ENCODE measurements around the gene CHPF2. TPM values are rescaled to one million over a fixed set of nuclear protein-coding genes. Genes with fewer than 3 reads are reported as not detected.

Gene CHPF2
- total RNA-seq, 6 experiments from 2014 or later = 125 to 171 (median 138) TPM

DNA sequence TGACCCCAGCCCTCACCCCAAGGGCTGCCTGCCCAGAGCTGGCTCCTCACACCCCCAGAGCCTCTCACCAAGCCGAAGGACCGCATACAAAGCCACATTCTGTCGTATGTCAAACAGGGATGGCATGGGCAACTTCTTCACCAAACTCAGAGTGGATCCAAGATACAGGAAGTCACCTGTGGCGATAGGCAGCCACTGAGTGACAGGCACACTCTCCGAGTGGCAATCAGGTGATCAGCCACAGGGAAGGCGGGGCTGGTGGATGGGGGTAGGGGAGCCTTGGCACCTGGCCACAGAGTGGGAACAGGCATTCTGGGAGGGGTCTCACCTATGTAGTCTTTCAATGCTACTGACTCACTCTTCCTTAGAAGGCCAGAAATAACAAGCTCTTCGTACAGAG lies 38.1 kb upstream of the CHPF2 start:
- H3K36me3 Mint-ChIP-seq (ENCODE audit: low read depth) = no peaks in the 10 kb centered on the region
- H3K27me3 Mint-ChIP-seq (ENCODE audit: insufficient read depth) = peaks cover 47% of the 10 kb centered on the region
- H3K4me1 Mint-ChIP-seq (ENCODE audit: low read depth) = no peaks in the 10 kb centered on the region
- H3K4me3 Mint-ChIP-seq = no peak overlapping the region
- TF ChIP-seq, protein P1, sequence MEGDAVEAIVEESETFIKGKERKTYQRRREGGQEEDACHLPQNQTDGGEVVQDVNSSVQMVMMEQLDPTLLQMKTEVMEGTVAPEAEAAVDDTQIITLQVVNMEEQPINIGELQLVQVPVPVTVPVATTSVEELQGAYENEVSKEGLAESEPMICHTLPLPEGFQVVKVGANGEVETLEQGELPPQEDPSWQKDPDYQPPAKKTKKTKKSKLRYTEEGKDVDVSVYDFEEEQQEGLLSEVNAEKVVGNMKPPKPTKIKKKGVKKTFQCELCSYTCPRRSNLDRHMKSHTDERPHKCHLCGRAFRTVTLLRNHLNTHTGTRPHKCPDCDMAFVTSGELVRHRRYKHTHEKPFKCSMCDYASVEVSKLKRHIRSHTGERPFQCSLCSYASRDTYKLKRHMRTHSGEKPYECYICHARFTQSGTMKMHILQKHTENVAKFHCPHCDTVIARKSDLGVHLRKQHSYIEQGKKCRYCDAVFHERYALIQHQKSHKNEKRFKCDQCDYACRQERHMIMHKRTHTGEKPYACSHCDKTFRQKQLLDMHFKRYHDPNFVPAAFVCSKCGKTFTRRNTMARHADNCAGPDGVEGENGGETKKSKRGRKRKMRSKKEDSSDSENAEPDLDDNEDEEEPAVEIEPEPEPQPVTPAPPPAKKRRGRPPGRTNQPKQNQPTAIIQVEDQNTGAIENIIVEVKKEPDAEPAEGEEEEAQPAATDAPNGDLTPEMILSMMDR (IDR thresholded peaks at IDR 0.05) = no peak
- H3K9me3 Mint-ChIP-seq = no peaks in the 10 kb centered on the region
- no peak overlapping the region for H3K27ac Mint-ChIP-seq
- DNase-seq = no peak

DNA sequence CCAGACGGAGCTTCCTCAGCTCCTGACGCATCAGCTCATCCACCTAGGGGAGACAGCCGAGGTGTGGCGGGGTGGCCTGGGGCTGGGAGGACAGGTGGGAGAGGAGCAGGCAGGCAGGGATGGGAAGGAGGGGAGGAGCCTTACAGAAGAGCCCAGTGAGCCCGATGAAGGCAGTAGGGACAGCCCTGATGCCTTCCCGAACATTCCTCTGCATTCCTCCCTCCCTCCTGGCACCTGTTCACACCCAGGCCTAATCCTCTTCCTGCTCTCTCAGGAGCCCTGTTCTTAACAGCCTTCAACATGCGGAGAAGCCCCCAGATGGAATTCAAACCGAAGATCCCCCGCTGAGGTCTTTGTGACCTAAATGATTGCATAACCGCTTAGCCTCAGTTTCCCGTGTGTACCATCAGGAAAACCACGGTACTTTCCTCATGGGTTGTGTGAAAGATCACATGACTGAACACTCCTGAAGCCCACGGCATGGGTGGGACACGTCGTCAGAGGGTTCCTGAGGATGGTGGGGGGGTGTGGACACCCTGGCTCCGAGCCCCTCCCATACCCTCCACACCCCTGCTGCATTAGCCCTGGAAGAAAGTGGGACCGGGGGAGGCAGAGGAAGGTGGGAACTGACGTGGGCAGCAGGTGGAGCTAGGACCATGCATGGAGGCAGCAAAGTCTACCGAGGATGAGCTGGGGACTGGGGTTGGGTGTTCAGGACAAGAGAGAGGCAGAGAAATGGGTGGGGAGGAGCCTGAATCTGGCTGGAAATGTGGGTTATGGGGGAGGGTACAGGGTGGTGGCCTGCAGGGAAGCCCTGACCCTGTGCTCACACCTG lies 36.5 kb upstream of the CHPF2 start:
- H3K36me3 Mint-ChIP-seq (ENCODE audit: low read depth) = no peaks in the 10 kb centered on the region
- H3K9me3 Mint-ChIP-seq = no peaks in the 10 kb centered on the region

DNA sequence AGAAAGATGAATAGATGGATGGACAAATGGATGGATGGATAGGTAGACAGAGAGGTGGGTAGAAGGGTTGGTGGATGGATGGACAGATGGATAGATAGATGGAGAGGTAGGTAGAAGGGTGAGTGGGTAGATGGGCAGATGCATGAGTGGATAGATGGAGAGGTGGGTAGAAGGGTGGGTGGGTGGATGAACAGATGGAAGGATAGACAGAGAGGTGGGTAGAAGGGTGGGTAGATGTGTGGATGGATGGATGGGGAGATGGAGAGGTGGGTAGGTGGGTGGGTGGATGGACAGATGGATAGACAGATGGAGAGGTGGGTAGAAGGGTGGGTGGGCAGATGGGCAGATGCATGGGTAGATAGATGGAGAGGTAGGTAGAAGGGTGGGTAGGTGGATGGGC lies 34.4 kb upstream of the CHPF2 start:
- DNase-seq = no peak
- peaks cover 50% of the 10 kb centered on the region for H3K27me3 Mint-ChIP-seq (ENCODE audit: insufficient read depth)

More for the DNA sequence above, 36.5 kb upstream of the CHPF2 start:
- Mint-ChIP-seq H3K4me3 (no peak overlapping the region), H3K27ac (no peak overlapping the region), H3K4me1 (ENCODE audit: low read depth) (no peaks in the 10 kb centered on the region), H3K27me3 (ENCODE audit: insufficient read depth) (peaks cover 43% of the 10 kb centered on the region)
- DNase-seq = no peak
- TF ChIP-seq, protein P1 (IDR thresholded peaks at IDR 0.05) = no peak

DNA sequence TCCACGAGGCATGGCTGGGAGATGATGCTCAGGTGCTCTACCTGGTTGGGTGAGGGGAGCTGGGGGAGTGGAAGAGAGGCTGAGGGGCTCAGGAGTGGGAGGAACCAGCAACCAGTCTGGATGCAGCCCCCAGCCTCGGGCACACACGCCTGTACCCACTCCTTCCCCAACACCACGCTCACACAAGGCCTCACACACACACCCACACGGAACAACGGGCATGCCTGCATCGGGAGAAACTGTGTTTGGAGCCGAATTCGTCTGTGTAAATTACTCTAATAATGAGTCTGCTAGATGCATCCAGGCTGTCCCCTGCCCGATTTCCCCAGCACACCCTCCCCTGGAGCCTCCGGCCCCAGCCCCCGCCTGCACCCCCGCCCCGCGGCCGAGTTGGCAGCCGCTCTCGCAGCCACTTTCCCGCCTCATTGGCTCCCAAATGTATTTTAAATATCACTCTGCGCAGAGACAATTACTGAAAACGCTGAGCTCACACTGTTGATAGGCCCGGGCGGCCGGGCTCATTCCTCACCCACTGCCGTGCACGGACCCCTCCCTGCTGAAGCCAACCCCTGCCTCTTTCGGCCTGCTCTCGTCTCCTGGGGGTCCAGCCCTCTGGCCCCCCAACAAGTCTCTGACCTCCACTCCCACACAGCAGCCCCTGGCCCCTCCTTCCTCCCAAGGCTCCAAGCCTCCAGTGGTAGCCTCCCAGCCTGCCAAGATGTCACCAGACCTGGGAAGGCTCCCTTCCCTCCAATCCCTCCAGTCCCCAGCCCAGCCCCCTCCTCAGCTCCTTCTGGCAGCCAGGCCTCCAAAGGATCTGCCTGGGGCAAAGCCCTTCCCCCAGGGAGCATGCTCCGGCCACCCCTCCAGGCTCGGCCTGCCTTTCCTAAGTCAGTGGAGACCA lies 33.1 kb upstream of the CHPF2 start:
- H3K27ac Mint-ChIP-seq = no peak overlapping the region
- DNase-seq = no peak
- H3K27me3 Mint-ChIP-seq (ENCODE audit: insufficient read depth) = peaks cover 48% of the 10 kb centered on the region
- no peaks in the 10 kb centered on the region for H3K4me1 Mint-ChIP-seq (ENCODE audit: low read depth)
- H3K36me3 Mint-ChIP-seq (ENCODE audit: low read depth) = no peaks in the 10 kb centered on the region
- H3K9me3 Mint-ChIP-seq = no peaks in the 10 kb centered on the region
- TF ChIP-seq, protein P1 (IDR thresholded peaks at IDR 0.05) = no peak
- no peak overlapping the region for H3K4me3 Mint-ChIP-seq

More for the DNA sequence above, 34.4 kb upstream of the CHPF2 start:
- TF ChIP-seq, protein P1 (IDR thresholded peaks at IDR 0.05) = no peak
- no peaks in the 10 kb centered on the region for H3K4me1 Mint-ChIP-seq (ENCODE audit: low read depth)
- no peaks in the 10 kb centered on the region for H3K36me3 Mint-ChIP-seq (ENCODE audit: low read depth)
- H3K9me3 Mint-ChIP-seq = no peaks in the 10 kb centered on the region
- no peak overlapping the region for H3K27ac Mint-ChIP-seq
- H3K4me3 Mint-ChIP-seq = no peak overlapping the region

DNA sequence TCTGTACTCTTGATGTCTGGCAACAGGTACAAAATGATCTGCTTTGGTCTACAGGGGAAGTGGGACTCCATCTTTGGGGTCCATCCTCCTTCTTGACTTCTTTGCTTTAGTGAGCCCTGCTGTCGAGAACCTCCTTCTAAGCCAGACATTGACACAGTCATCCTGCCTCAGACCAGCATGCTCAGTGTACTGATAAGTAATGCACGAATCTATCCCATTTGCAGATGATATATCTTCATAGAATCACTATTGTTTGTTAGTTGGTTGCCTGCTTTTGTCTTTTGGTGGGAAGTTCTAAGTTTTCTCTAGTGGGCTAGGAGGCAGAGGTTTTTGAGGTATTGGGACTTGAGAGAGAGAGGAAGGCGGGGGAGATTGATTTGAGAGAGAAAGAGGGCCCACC lies 30.9 kb upstream of the CHPF2 start:
- H3K27ac Mint-ChIP-seq = no peak overlapping the region
- DNase-seq = no peak
- peaks cover 48% of the 10 kb centered on the region for H3K27me3 Mint-ChIP-seq (ENCODE audit: insufficient read depth)
- H3K36me3 Mint-ChIP-seq (ENCODE audit: low read depth) = no peaks in the 10 kb centered on the region
- TF ChIP-seq, protein P1 (IDR thresholded peaks at IDR 0.05) = no peak
- no peaks in the 10 kb centered on the region for H3K4me1 Mint-ChIP-seq (ENCODE audit: low read depth)
- H3K9me3 Mint-ChIP-seq = no peaks in the 10 kb centered on the region
- H3K4me3 Mint-ChIP-seq = no peak overlapping the region

Measured in HFFc6 (cell line).